ENCODE measurements around the gene MLLT1. TPM values are rescaled to one million over a fixed set of nuclear protein-coding genes. Genes with fewer than 3 reads are reported as not detected.

The MLLT1 gene
- total RNA-seq, 1 donor from 2014 or later: 61.9 TPM

- Histone ChIP-seq H3K9me3 (no peaks in the 10 kb centered on the region), H3K27ac (peak overlapping the region; percentile 56), H3K27me3 (ENCODE audit: low read depth) (no peaks in the 10 kb centered on the region), H3K4me3 (no peak overlapping the region), H3K36me3 (peaks cover 59% of the 10 kb centered on the region), H3K4me1 (peaks cover 53% of the 10 kb centered on the region)
- TF ChIP-seq, protein P1, sequence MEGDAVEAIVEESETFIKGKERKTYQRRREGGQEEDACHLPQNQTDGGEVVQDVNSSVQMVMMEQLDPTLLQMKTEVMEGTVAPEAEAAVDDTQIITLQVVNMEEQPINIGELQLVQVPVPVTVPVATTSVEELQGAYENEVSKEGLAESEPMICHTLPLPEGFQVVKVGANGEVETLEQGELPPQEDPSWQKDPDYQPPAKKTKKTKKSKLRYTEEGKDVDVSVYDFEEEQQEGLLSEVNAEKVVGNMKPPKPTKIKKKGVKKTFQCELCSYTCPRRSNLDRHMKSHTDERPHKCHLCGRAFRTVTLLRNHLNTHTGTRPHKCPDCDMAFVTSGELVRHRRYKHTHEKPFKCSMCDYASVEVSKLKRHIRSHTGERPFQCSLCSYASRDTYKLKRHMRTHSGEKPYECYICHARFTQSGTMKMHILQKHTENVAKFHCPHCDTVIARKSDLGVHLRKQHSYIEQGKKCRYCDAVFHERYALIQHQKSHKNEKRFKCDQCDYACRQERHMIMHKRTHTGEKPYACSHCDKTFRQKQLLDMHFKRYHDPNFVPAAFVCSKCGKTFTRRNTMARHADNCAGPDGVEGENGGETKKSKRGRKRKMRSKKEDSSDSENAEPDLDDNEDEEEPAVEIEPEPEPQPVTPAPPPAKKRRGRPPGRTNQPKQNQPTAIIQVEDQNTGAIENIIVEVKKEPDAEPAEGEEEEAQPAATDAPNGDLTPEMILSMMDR (IDR thresholded peaks at IDR 0.05): no peak
- ATAC-seq: no peak
- peak; percentile 44 for DNase-seq
- intact Hi-C loops (cut with DNase I): loop anchor here (10.0 kb wide), 1 partner anchor 77 kb away; no protein-coding TSS in a partner anchor
Measured at GRCh38 chr19:6217752-6218334, 61.9 kb downstream of the MLLT1 start.

GRCh38 chr19:6216996-6217751 lies 62.6 kb downstream of the MLLT1 start:
- H3K4me1 ChIP-seq: peaks cover 47% of the 10 kb centered on the region
- no peaks in the 10 kb centered on the region for H3K27me3 ChIP-seq (ENCODE audit: low read depth)
- ATAC-seq (peak; percentile 72 to 73), DNase-seq (peak; percentile 79)
- intact Hi-C loops (cut with DNase I): loop anchor here (10.0 kb wide), 1 partner anchor 78 kb away; no protein-coding TSS in a partner anchor
- H3K4me3 ChIP-seq: no peak overlapping the region
- TF ChIP-seq, protein P1 (IDR thresholded peaks at IDR 0.05): no peak
- H3K27ac ChIP-seq: peak overlapping the region; percentile 56
- H3K9me3 ChIP-seq: no peaks in the 10 kb centered on the region
- H3K36me3 ChIP-seq: peaks cover 59% of the 10 kb centered on the region

GRCh38 chr19:6216236-6216995 lies 63.4 kb downstream of the MLLT1 start:
- Histone ChIP-seq H3K36me3 (peaks cover 59% of the 10 kb centered on the region), H3K27ac (peak overlapping the region; percentile 41), H3K9me3 (no peaks in the 10 kb centered on the region), H3K27me3 (ENCODE audit: low read depth) (no peaks in the 10 kb centered on the region), H3K4me3 (no peak overlapping the region), H3K4me1 (peaks cover 45% of the 10 kb centered on the region)
- TF ChIP-seq, protein P1 (IDR thresholded peaks at IDR 0.05): no peak
- intact Hi-C loops (cut with DNase I): loop anchor here (10.0 kb wide), 1 partner anchor 78 kb away; no protein-coding TSS in a partner anchor
- ATAC-seq: no peak
- DNase-seq: no peak

GRCh38 chr19:6215701-6216235 lies 64.0 kb downstream of the MLLT1 start:
- peaks cover 59% of the 10 kb centered on the region for H3K36me3 ChIP-seq
- peak; percentile 44 for DNase-seq
- no peak for ATAC-seq
- TF ChIP-seq, protein P1 (IDR thresholded peaks at IDR 0.05): no peak
- intact Hi-C loops (cut with DNase I): loop anchor here (10.0 kb wide), 1 partner anchor 79 kb away; no protein-coding TSS in a partner anchor
- H3K27ac ChIP-seq: peak overlapping the region; percentile 41
- no peaks in the 10 kb centered on the region for H3K27me3 ChIP-seq (ENCODE audit: low read depth)
- H3K9me3 ChIP-seq: no peaks in the 10 kb centered on the region
- H3K4me1 ChIP-seq: peaks cover 38% of the 10 kb centered on the region
- H3K4me3 ChIP-seq: no peak overlapping the region

Measured in lower lobe of right lung (tissue), 2 donors.